HG03521 (cell line): Measurements from ENCODE around the gene API5.
A peak's percentile ranks its signal among the peaks of the same experiment; 100 is the strongest.
"Not testable (repeated sequence)": the region's sequence is repeated elsewhere in the genome, so short reads cannot be mapped to it uniquely, and the experiment has no call there.

Experiments
- ATAC-seq: cut with Tn5 transposase; IDR thresholded peaks from one replicate; pipeline ENCODE4 v1.9.1; 2021; ENCODE audit warnings: mild to moderate bottlenecking, moderate library complexity; ENCODE audit not compliant: unreplicated experiment

Gene API5

GRCh38 chr11:43311791-43312607 lies at the start of gene API5:
API5 (plus strand) TSS chr11:43311996; CDS start chr11:43312128, 132 bp downstream.
- ATAC-seq: peak; percentile 98

GRCh38 chr11:43267856-43268580 lies 43.8 kb upstream of the API5 start:
- ATAC-seq: no peak

- no peak for ATAC-seq
Measured at GRCh38 chr11:43268786-43269185, 43.0 kb upstream of the API5 start.

- no peak for ATAC-seq
Measured at GRCh38 chr11:43269254-43269918, 42.4 kb upstream of the API5 start.

- no peak for ATAC-seq
Measured at GRCh38 chr11:43270468-43270867, 41.3 kb upstream of the API5 start.

- no peak for ATAC-seq
Measured at GRCh38 chr11:43278193-43278956, 33.4 kb upstream of the API5 start.

GRCh38 chr11:43282607-43283440 lies 29.0 kb upstream of the API5 start:
- peak; percentile 69 for ATAC-seq

GRCh38 chr11:43285826-43286225 lies 26.0 kb upstream of the API5 start:
- no peak for ATAC-seq

GRCh38 chr11:43289368-43289767 lies 22.4 kb upstream of the API5 start:
- no peak for ATAC-seq

GRCh38 chr11:43298397-43298796 lies 13.4 kb upstream of the API5 start:
- ATAC-seq: no peak

- no peak for ATAC-seq
Measured at GRCh38 chr11:43315966-43316365, 4.2 kb downstream of the API5 start.

- no peak for ATAC-seq
Measured at GRCh38 chr11:43316451-43316850, 4.7 kb downstream of the API5 start.

GRCh38 chr11:43327987-43328386 lies 16.2 kb downstream of the API5 start:
- ATAC-seq: no peak

GRCh38 chr11:43328482-43328881 lies 16.7 kb downstream of the API5 start:
- no peak for ATAC-seq

GRCh38 chr11:43341159-43341558 lies 29.4 kb downstream of the API5 start:
- no peak for ATAC-seq

GRCh38 chr11:43351426-43351825 lies 39.6 kb downstream of the API5 start:
- ATAC-seq: not testable (repeated sequence)

GRCh38 chr11:43354311-43354710 lies 42.5 kb downstream of the API5 start:
- ATAC-seq: no peak

- no peak for ATAC-seq
Measured at GRCh38 chr11:43356336-43356735, 44.5 kb downstream of the API5 start.

GRCh38 chr11:43358279-43358800 lies 46.5 kb downstream of the API5 start:
- ATAC-seq: no peak
